Measurements from ENCODE around the gene SPARC.

DNA sequence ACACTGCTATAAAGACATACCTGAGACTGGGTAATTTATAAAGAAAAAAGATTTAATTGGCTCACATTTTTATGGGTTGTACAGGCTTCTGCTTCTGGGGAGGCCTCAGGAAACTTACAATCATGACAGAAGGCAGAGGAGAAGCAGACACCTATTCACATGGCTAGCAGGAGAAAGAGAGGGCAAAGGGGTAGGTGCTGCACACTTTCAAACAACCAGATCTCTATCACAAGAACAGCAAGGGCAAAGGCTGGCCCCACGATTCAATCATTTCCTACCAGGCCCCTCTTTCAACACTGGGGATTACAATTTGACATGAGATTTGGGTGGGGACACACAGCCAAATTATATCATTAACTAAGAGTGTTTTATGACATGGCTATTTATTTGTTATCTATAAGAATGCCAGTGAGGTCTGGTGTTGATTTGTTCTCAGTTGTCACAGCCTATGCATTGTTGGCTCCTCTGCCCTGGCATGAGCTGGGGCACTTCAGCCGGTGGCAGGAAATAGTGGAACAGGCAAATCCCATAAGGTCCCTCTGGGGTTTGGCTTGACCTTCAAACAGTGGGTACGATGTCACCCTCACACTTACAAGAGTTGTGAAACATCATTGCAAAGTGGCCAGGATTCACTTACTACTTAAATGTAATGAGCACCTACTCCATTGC, 44.1 kb downstream of the SPARC start:
- TF ChIP-seq EP300 (IDR thresholded peaks at IDR 0.05; ENCODE audit: borderline replicate concordance) (no peak), CEBPB (IDR thresholded peaks at IDR 0.05) (no peak), RAD21 (IDR thresholded peaks at IDR 0.05; ENCODE audit: low read depth) (no peak), ZBTB7A (IDR thresholded peaks at IDR 0.05; ENCODE audit: low read depth) (no peak), TAF1 (IDR thresholded peaks at IDR 0.05; ENCODE audit: low read depth) (no peak), YY1 (IDR thresholded peaks at IDR 0.05; ENCODE audit: low read depth) (no peak), TCF12 (IDR thresholded peaks at IDR 0.05; ENCODE audit: low read depth) (no peak), EGR1 (IDR thresholded peaks at IDR 0.05) (no peak)
- TF ChIP-seq, protein P1, sequence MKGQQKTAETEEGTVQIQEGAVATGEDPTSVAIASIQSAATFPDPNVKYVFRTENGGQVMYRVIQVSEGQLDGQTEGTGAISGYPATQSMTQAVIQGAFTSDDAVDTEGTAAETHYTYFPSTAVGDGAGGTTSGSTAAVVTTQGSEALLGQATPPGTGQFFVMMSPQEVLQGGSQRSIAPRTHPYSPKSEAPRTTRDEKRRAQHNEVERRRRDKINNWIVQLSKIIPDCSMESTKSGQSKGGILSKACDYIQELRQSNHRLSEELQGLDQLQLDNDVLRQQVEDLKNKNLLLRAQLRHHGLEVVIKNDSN (IDR thresholded peaks at IDR 0.05), result no peak
- TF ChIP-seq, protein P2, sequence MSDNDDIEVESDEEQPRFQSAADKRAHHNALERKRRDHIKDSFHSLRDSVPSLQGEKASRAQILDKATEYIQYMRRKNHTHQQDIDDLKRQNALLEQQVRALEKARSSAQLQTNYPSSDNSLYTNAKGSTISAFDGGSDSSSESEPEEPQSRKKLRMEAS (IDR thresholded peaks at IDR 0.05), result no peak

All from Ishikawa (cell line).